Transverse colon (tissue), 4 donors: Measurements from ENCODE around the gene CFHR5. TPM values are rescaled to one million over a fixed set of nuclear protein-coding genes. Genes with fewer than 3 reads are reported as not detected.

Source experiments
- DNase-seq: peaks from one replicate; pipeline ENCODE4 v3.0.0-alpha.2; 2019
- H3K27ac ChIP-seq, 4 donors: fragments of 200-600 bp; sonication (generic); 2 replicates each; pipeline ENCODE4 v1.5.1; 2016 to 2018; ENCODE audit warnings: inconsistent platforms in 4 of 4
- H3K27me3 ChIP-seq: fragments of 200-600 bp; sonication (generic); 2 replicates; pipeline ENCODE4 v1.5.1; 2017; ENCODE audit warnings: inconsistent platforms
- H3K36me3 ChIP-seq, 4 donors: fragments of 200-600 bp; sonication (generic); 2 replicates each; pipeline ENCODE4 v1.5.1; 2017 to 2019; ENCODE audit warnings: inconsistent platforms in 4 of 4
- H3K4me1 ChIP-seq, 4 donors: fragments of 200-600 bp; sonication (generic); 2 replicates each; pipeline ENCODE4 v1.5.1; 2017 to 2020; ENCODE audit warnings: inconsistent platforms in 4 of 4
- H3K4me3 ChIP-seq, 4 donors: fragments of 200-600 bp; sonication (generic); 1 replicate in 1 of 4; 2 replicates in 3 of 4; pipeline versions ENCODE4 v1.5.1 to v1.6.1; 2017 to 2019; ENCODE audit warnings: inconsistent platforms in 4 of 4
- H3K9me3 ChIP-seq, 2 donors: fragments of 200-600 bp; sonication (generic); 2 replicates each; pipeline ENCODE4 v1.5.1; 2017 to 2019; ENCODE audit warnings: inconsistent platforms in 2 of 2
- EP300 ChIP-seq: sonication (generic); formaldehyde crosslinking; IDR thresholded peaks from one replicate; pipeline ENCODE4 v1.6.1; 2017; ENCODE audit warnings: antibody characterized with exemption, low read depth
- POLR2A ChIP-seq: fragments of 450-650 bp; IDR thresholded peaks from one replicate; pipeline ENCODE4 v1.6.1; 2016; ENCODE audit warnings: antibody characterized with exemption, mild to moderate bottlenecking, moderate library complexity
- POLR2AphosphoS5 ChIP-seq, 3 donors: sonication (generic); formaldehyde crosslinking; IDR thresholded peaks; one replicate each; pipeline ENCODE4 v1.6.1; 2016; ENCODE audit warnings: antibody characterized with exemption in 3 of 3
- WGBS, 2 donors: methylation state at CpG; one replicate each; pipeline ENCODE4 v1.1.5; 2018; ENCODE audit warnings: low coverage in 1 of 2; 5-methylcytosine and 5-hydroxymethylcytosine counted together
- in situ Hi-C, 4 donors: fragments of 200-750 bp; cut with MboI; loops; one replicate each; pipeline versions ENCODE4 v1.15.0 to v1.15.1; 2017; ENCODE audit warnings: low sequenced_read_pairs in 3 of 4, low pct_ligation_motif_present in 1 of 4, low pct_unique_long_range_greater_than_20kb in 1 of 4
- intact Hi-C: fragments of 100-400 bp; cut with DNase I; formaldehyde crosslinking; loops from one replicate; pipeline ENCODE4 v1.15.1; 2023; ENCODE audit warnings: low total_unique reads
- total RNA-seq, 4 donors: library from RNA; depleted of rRNA; stranded (reverse); fragments of >200 nt; gene quantifications; one replicate each; pipeline ENCODE4 v1.1.0, GENCODE V29; 2016
- TF ChIP-seq, protein P1 (sequence below), 5 experiments: fragments of 200-600 bp in 3 of 5; fragments of 450-650 bp in 2 of 5; sonication (generic) in 3 of 5; IDR thresholded peaks; 1 replicate in 2 of 5; 2 replicates in 3 of 5; pipeline ENCODE4 v1.5.1; 2016 to 2017; ENCODE audit warnings: antibody characterized with exemption in 5 of 5, inconsistent platforms in 3 of 5, mild to moderate bottlenecking in 2 of 5, moderate library complexity in 1 of 5

The CFHR5 gene
- total RNA-seq, 4 donors from 2014 or later: not detected

DNA sequence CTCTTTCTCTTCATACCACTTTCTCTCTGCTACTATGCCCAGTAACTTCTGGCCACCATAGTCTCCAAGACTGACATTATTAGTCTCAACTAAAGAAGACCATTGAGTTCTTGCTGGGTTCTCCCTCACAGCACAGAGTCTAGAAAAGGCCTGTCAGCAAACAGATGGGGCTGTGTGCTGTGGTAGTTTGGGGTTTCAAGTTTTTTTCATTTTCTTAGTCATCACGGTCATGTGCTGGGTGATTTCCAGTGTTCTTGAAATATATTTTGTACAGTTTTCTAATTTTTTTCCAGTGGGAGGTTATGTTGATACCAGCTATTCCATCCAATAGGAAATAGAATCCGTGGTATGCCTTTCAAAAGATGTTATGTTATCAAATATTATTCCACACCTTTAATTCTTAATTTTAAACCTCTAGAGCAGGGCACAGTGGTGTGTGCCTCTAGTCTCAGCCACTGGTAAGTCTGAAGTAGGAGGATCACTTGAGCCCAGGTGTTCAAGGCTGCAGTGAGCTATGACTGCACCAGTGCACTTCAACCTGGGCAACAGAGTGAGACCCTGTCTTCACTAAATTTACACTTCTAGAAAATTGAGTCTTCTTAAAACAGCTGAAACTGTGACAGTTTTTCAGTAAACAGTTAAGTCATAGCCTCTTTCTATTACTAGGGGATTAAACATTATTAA is 25.5 kb upstream of the CFHR5 start:
- no peaks in the 10 kb centered on the region for H3K4me1 ChIP-seq
- intact Hi-C loops: no loop called here
- H3K36me3 ChIP-seq: no peaks in the 10 kb centered on the region
- no peaks in the 10 kb centered on the region for H3K9me3 ChIP-seq
- H3K27me3 ChIP-seq: no peaks in the 10 kb centered on the region
- 62 to 67% methylated on average over 1 to 2 of the region's 2 CpGs for WGBS, 2 donors
- in situ Hi-C loops: no loop called here
- no peak overlapping the region for H3K4me3 ChIP-seq
- DNase-seq: no peak
- no peak overlapping the region for H3K27ac ChIP-seq
- TF ChIP-seq POLR2A: no peak
- no peak for TF ChIP-seq EP300
- TF ChIP-seq, protein P1, sequence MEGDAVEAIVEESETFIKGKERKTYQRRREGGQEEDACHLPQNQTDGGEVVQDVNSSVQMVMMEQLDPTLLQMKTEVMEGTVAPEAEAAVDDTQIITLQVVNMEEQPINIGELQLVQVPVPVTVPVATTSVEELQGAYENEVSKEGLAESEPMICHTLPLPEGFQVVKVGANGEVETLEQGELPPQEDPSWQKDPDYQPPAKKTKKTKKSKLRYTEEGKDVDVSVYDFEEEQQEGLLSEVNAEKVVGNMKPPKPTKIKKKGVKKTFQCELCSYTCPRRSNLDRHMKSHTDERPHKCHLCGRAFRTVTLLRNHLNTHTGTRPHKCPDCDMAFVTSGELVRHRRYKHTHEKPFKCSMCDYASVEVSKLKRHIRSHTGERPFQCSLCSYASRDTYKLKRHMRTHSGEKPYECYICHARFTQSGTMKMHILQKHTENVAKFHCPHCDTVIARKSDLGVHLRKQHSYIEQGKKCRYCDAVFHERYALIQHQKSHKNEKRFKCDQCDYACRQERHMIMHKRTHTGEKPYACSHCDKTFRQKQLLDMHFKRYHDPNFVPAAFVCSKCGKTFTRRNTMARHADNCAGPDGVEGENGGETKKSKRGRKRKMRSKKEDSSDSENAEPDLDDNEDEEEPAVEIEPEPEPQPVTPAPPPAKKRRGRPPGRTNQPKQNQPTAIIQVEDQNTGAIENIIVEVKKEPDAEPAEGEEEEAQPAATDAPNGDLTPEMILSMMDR (IDR thresholded peaks at IDR 0.05): no peak
- no peak for TF ChIP-seq POLR2AphosphoS5 (IDR thresholded peaks at IDR 0.05)

DNA sequence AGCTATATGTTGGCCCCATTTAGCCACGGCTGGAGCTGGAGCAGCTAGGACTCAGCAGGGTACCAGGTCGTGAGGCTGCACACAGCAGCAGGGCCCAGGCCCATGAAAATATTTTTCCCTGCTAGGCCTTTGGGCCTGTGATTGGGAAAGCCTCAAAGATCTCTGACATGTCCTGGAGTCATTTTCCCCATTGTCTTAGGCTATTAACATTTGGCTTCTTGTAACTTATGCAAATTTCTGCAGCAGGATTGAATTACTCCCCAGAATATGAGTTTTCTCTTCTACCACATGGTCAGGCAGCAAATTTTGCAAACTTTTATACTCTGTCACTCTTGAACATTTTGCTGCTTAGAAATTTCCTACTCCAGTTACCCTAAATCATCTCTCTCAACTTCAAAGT is 22.6 kb upstream of the CFHR5 start:
- Histone ChIP-seq H3K4me3 (no peak overlapping the region), H3K27me3 (no peaks in the 10 kb centered on the region), H3K9me3 (no peaks in the 10 kb centered on the region), H3K4me1 (no peaks in the 10 kb centered on the region), H3K27ac (no peak overlapping the region), H3K36me3 (no peaks in the 10 kb centered on the region)
- intact Hi-C loops (no loop called here), in situ Hi-C loops (no loop called here)
- DNase-seq: no peak
- WGBS, 2 donors: 20 to 74% methylated on average over 1 to 2 of the region's 2 CpGs
- no peak for TF ChIP-seq POLR2AphosphoS5 (IDR thresholded peaks at IDR 0.05)
- TF ChIP-seq POLR2A: no peak
- TF ChIP-seq, protein P1 (IDR thresholded peaks at IDR 0.05): no peak
- no peak for TF ChIP-seq EP300

DNA sequence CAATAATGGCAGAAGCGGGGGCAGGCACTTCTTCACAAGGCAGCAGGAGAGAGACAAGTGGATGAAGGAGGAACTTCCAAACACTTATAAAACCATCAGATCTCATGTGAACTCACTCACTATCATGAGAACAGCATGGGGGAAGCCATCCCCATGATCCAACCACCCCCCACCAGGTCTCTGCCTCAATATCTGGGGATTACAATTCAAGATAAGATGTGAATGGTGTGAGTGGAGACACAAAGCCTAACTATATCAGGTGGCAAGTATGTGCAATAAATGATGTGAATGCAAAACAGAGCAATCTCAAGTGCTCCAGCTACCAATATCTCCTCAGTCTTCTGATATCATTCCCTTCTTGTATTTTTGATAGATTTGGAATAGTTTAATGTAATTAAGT is 21.4 kb upstream of the CFHR5 start:
- TF ChIP-seq, protein P1 (IDR thresholded peaks at IDR 0.05): no peak
- TF ChIP-seq POLR2A (no peak), POLR2AphosphoS5 (IDR thresholded peaks at IDR 0.05) (no peak), EP300 (no peak)
- WGBS, 2 donors: 81% methylated on average over 1 of the region's 1 CpG; no CpG with 5 or more reads in 1 of the 2 donors

DNA sequence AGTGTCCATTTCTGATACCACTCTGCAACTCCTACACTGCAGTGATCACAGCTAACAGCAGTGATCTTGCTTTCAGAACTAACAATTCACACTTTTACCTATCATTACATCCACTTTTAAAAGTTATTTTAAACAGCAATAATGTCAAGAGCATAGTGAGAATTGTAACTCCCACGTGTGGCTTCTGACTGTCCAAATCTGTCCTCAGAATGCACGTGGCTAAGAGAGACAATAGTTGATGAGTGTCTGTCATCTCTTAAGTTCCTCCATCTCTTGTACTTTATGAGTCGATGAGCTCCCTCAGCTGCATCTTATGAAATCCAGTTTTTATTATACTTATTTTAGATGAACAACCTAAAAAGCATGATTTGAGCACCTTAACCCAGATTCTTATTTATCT is 16.5 kb upstream of the CFHR5 start:
- TF ChIP-seq POLR2A (no peak), POLR2AphosphoS5 (IDR thresholded peaks at IDR 0.05) (no peak), EP300 (no peak)
- TF ChIP-seq, protein P1 (IDR thresholded peaks at IDR 0.05): no peak
- 56 to 65% methylated on average over 3 of the region's 3 CpGs for WGBS, 2 donors
- Histone ChIP-seq H3K27ac (no peak overlapping the region), H3K4me3 (no peak overlapping the region), H3K9me3 (no peaks in the 10 kb centered on the region), H3K4me1 (no peaks in the 10 kb centered on the region), H3K27me3 (no peaks in the 10 kb centered on the region), H3K36me3 (no peaks in the 10 kb centered on the region)
- intact Hi-C loops: no loop called here
- DNase-seq: no peak
- in situ Hi-C loops: no loop called here

More for the DNA sequence above, 21.4 kb upstream of the CFHR5 start:
- no peak overlapping the region for H3K27ac ChIP-seq
- H3K4me1 ChIP-seq: no peaks in the 10 kb centered on the region
- H3K4me3 ChIP-seq: no peak overlapping the region
- intact Hi-C loops: no loop called here
- H3K9me3 ChIP-seq: no peaks in the 10 kb centered on the region
- no peaks in the 10 kb centered on the region for H3K27me3 ChIP-seq
- H3K36me3 ChIP-seq: no peaks in the 10 kb centered on the region
- in situ Hi-C loops: no loop called here
- no peak for DNase-seq
